ENCODE results near the gene ECHDC1.

DNA sequence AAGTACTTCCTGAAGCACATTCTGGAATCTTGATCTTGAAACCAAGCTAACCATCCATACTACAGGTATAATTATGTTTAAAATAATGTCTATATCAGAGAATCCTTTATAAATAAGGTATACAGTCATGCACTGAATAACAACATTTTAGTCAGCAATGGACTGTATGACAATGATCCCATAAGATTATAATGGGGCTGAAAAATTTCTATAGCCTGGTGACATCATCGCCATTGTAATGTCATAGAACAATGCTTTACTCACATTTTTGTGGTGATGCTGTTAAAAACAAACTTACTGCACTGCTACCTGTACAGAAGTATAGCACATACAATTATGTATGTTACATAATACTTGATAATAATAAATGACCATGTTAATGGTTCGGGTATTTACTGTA is 44.9 kb downstream of the ECHDC1 start:
- no peak for TF ChIP-seq POLR2AphosphoS5 (IDR thresholded peaks at IDR 0.05)
- TF ChIP-seq, protein P1, sequence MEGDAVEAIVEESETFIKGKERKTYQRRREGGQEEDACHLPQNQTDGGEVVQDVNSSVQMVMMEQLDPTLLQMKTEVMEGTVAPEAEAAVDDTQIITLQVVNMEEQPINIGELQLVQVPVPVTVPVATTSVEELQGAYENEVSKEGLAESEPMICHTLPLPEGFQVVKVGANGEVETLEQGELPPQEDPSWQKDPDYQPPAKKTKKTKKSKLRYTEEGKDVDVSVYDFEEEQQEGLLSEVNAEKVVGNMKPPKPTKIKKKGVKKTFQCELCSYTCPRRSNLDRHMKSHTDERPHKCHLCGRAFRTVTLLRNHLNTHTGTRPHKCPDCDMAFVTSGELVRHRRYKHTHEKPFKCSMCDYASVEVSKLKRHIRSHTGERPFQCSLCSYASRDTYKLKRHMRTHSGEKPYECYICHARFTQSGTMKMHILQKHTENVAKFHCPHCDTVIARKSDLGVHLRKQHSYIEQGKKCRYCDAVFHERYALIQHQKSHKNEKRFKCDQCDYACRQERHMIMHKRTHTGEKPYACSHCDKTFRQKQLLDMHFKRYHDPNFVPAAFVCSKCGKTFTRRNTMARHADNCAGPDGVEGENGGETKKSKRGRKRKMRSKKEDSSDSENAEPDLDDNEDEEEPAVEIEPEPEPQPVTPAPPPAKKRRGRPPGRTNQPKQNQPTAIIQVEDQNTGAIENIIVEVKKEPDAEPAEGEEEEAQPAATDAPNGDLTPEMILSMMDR (IDR thresholded peaks at IDR 0.05) = no peak
